HG02610 (cell line): ENCODE measurements around the gene COL25A1.
"Not testable (repeated sequence)": the region's sequence is repeated elsewhere in the genome, so short reads cannot be mapped to it uniquely, and the experiment has no call there.

Experiments
- ATAC-seq: cut with Tn5 transposase; IDR thresholded peaks from one replicate; pipeline ENCODE4 v1.9.1; 2021; ENCODE audit warnings: mild to moderate bottlenecking, moderate library complexity; ENCODE audit not compliant: unreplicated experiment

The COL25A1 gene

DNA sequence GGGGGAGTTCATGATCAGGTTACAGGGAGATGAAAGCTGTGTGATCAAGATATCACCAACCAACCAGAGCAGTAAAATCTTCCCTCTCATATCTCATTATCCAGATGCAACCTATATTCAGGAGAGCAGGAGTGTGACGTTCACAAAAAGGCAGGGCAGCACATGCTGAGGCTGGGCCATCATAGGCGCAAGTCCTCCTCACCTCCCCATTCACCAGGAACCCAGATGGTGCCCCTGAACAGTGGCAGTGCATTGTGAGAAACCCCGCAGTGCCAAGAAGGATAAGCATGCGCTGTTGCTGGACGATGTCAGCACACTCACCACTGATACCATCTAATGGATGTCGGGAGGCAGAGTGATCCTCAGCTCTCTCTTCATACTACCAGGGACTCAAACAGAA, 170.9 kb downstream of the COL25A1 start:
- ATAC-seq: no peak

DNA sequence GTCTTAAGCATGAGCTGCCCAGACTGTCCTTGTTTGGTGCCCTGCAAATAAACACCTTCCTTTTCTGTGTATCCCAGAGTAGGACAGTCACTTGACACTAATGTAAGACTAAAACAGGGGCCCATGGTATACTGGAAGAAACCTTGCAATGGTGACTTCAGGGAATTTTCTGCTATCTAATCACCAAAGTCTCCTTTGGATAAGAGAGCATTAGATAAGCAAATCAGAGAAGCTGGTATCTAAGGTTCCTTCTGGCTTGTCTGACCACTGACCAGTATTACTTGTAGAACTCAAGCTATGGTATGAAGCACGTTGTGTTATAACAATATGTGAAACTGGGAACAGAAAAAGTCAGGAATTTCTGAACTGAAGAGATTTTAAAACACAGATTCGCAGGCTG, 173.9 kb downstream of the COL25A1 start:
- no peak for ATAC-seq

DNA sequence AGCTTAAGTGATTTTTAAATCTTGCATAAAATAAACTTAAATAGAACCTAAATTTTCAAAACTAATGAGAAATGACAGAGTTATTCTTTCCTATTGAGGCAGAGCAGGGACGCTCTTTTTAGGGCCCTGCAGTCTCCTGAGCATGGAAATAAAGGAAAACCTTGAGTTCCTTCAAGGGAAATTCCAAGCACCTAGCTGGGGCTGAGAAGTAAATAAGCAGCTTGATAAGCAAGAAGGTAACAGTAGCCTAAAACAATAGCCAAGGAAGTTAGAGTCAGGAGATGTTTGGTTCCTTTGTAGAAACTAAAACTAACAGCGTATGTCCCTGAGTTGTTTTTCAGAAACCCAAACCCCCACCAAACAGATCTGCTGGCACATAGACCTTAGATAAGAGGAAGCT, 174.6 kb downstream of the COL25A1 start:
- no peak for ATAC-seq

- ATAC-seq: no peak
Measured at GRCh38 chr4:109126856-109127255, 175.6 kb downstream of the COL25A1 start.

DNA sequence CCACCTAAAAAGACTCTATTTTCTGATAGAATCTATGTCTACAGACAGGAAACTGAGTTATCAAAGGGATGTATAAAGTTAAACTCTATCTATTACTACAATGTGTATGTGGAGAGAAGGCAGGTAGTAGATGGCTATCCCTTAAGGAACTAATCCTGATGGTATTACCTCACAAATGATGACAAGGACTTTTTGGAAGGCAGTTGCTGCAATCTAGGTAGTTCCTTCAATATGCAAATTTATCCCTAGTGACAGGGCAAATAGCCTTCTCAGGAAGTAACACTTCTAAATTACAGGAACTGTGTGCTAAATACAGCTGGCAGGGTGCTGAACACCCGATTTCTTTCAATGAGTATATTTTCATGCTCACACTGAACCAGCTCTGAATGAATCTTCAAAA, 177.4 kb downstream of the COL25A1 start:
- no peak for ATAC-seq

- ATAC-seq: no peak
Measured at GRCh38 chr4:109123951-109124350, 178.5 kb downstream of the COL25A1 start.

- no peak for ATAC-seq
Measured at GRCh38 chr4:109121561-109121960, 180.9 kb downstream of the COL25A1 start.

DNA sequence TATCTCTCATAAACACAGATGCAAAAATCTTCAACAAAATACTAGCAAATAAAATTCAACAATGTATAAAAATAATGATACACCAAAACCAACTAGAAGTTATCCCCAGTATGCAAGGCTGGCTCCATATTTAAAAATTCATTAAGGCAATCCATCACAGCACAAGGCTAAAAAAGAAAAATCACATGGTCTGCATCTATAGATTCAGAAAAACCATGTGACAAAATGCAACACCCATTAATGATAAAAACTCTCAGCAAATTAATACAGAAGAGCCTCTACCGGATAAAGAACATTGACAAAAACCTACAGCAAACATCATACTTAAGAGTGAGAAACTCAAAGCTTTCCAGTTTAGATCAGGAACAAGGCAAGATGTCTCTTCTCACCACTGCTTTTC, 182.6 kb downstream of the COL25A1 start:
- no peak for ATAC-seq

- ATAC-seq: no peak
Measured at GRCh38 chr4:109118635-109119034, 183.8 kb downstream of the COL25A1 start.

DNA sequence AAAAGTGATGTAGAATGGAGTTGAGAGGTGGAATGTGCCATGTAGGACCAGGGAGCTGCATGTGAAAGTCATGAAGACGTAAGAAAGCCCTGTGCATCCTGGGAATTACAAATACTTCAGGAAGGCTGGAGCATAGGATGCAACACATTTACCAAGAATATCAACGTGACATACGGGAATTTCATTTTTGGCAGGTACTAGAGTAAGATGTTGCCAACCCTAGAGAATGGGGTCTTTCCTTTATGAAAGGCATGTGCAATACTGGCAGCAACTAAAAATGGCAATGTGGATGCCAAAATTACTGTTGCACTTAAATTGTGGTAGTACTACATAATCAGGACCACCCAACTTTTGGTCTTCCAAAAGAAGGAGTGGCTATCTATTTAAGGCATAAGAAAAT, 188.0 kb downstream of the COL25A1 start:
- ATAC-seq: no peak

GRCh38 chr4:109113521-109113920, 188.9 kb downstream of the COL25A1 start:
- no peak for ATAC-seq

DNA sequence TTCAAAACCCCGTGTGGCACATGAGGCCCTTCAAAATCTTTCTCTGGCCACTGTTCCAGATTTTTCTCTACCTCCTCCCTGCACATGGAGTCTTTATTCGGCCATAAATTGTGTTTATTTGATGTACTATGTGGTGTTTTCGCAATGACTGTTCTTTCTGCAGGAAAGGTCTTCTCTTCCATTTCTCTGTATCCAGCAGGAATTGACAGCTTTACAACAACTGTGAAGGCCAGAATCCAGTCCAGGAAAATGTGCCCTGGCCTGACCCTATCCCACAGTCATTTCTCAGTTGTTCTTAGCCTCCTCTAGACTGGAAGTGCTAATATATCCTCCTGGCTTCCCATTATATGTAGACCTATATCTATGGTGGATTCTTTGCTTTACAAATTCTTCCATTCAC, 191.4 kb downstream of the COL25A1 start:
- no peak for ATAC-seq

DNA sequence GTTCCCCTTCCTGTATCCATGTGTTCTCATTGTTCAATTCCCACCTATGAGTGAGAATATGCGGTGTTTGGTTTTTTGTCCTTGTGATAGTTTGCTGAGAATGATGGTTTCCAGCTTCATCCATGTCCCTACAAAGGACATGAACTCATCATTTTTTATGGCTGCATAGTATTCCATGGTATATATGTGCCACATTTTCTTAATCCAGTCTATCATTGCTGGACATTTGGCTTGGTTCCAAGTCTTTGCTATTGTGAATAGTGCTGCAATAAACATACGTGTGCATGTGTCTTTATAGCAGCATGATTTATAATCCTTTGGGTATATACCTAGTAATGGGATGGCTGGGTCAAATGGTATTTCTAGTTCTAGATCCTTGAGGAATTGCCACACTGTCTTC, 194.2 kb downstream of the COL25A1 start:
- not testable (repeated sequence) for ATAC-seq

DNA sequence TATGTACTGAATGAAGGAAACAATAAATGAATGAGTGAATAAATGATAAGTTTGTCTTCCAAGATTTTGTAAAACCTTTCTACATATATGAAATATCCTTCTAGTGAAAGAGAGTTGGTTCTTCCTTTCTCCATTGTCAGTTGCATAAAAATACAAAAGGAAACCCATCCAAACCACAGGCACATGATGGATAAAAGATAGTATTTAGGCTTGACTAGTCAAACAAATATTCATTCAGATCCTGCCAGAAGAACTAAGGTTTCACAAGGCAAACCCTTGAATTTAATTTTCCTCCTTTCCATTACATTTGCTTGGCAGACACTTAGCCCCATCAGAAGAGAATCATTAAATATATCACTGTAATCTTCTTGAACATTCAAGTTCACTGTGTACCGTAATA, 208.4 kb downstream of the COL25A1 start:
- no peak for ATAC-seq

GRCh38 chr4:109091727-109092409, 210.6 kb downstream of the COL25A1 start:
- ATAC-seq: no peak

- no peak for ATAC-seq
Measured at GRCh38 chr4:109083911-109084310, 218.5 kb downstream of the COL25A1 start.

DNA sequence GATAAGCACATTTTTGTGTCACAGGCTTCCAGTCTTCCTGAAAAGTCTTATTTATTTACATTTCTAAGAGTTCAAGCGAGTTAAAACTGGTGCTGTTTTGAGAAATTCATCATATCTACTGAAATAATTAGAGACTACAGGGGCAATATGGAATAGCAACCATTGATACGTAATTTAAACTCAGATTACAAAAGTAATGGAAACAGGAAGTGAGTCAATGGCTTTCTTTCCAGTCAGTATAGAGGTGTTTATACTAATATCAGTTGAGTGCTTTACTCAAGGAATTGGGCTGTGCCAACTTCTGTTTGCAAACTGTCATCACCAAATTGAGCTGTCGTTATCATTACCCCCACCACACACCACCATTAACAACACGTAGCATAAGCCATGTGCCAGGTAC, 222.7 kb downstream of the COL25A1 start:
- no peak for ATAC-seq

GRCh38 chr4:109079201-109079600, 223.3 kb downstream of the COL25A1 start:
- ATAC-seq: no peak

DNA sequence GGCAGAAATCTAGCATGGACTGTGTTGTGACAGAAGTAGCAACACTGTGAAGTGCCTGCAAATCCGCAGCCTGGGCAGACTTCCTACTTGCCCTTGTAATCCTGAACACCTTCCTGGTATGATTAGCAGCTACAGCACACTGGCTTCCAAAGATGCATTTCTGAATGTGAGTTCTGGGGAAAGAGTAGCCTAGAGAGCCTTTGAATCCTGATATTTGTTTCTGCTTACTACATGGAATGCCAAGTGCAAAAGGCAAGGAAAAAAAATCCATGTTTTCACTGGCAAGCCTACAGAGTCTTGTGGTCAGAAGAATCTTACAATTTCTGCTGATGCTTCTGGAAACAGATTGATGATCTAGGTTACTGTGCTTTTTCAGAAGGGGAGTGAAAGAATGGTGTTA, 223.7 kb downstream of the COL25A1 start:
- ATAC-seq: no peak

DNA sequence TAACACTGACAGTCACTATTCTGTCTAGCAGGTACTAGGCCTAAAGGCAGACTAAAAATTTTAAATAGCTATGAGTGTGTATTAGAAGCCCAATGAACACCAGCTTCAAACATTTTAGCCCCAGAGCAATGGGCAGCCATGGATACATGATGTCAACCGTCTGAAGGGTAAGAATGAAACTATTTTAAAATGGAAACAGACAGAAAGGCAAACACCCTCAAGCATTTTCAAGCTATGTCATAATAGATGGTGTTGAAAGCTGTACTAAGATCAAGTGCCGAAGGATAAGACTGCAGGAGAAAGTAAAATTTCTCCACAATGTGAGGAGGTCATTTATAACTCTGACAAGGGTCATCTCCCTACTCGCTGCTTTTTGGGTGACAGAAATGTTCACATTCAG, 225.0 kb downstream of the COL25A1 start:
- ATAC-seq: no peak

DNA sequence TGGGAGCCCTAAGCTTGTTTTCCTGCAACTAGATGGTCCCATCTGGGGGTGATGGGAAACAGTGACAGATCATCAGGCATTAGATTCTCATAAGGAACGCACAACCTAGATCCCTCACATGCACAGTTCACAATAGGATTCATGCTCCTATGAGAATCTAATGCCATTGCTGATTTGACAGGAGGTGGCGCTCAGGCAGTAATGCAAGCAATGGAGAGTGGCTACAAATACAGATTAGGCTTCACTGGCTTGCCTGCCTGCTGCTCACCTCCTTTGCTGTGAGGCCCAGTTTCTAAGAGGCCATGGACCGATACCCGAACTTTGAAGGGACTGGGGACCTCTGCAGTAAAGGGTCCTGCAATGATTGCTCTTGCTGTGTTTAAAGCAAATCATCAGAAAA, 225.7 kb downstream of the COL25A1 start:
- ATAC-seq: not testable (repeated sequence)

- ATAC-seq: no peak
Measured at GRCh38 chr4:109075621-109076020, 226.8 kb downstream of the COL25A1 start.

GRCh38 chr4:109072595-109072994, 229.9 kb downstream of the COL25A1 start:
- no peak for ATAC-seq
